CD4-positive, alpha-beta T cell treated with Interleukin-6 at 100 ng/mL for 8 hours (primary cell): ENCODE measurements around the gene ZNF423.
"Not testable (repeated sequence)": the region's sequence is repeated elsewhere in the genome, so short reads cannot be mapped to it uniquely, and the experiment has no call there.

Source experiments
- DNase-seq: peaks from one replicate; pipeline ENCODE4 v3.0.0-alpha.2; 2020; ENCODE audit warnings: mixed read lengths, low spot score

Gene ZNF423

DNA sequence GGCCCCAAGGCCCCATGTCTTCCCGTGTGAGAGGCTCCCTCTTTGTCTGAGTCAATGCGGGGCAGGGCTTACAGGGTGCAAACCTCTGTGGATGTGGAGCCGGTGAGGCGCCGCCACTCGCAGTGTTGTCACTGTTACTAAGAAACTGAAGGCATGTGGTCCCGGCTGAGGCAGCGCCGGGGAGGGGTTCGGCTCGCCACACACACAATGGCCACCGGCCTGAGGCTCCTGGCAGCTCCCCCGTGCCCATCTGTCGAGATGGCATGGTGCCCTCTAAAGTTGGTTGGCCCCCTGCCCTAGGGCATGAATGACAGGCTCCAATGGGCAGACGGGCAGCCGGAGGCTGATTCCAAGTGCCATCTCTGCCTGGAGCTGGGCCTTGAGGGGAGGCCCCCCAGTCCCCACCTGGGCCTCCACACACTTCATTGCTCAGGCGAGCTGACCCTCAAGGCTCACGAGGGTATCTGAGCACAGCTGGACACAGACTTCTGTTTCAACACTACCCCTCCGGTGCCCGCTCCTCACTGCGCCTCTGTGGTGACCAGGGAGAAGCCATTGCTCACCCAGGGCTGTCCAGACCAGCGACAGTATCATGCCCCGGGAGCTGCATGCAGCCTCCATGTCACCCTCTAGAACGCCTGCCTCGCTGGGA lies 345.1 kb downstream of the ZNF423 start:
- DNase-seq = no peak

GRCh38 chr16:49510141-49510540 lies 345.8 kb downstream of the ZNF423 start:
- no peak for DNase-seq

- not testable (repeated sequence) for DNase-seq
Observed at GRCh38 chr16:49506058-49507013, 349.6 kb downstream of the ZNF423 start.

- DNase-seq = no peak
Observed at GRCh38 chr16:49505556-49505955, 350.4 kb downstream of the ZNF423 start.

DNA sequence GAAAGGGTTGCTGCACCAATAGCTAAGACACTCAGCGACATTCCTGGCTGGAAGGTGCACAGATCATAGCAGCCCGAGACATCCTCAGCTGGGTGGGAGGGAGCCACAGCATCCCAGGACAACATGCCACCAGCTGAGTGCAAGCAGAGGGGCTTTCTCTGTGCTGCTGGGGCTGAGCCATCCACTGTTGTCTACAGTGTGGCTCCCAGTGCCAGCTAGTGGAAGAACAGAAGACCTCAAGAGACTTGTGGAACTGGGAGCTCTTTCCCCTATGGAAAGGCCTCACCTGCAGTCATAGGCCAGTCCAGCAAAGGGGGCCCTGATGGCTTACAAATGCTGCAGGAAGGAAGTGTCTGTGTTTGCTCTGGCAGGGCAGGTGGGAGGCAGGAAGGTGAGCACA lies 351.3 kb downstream of the ZNF423 start:
- no peak for DNase-seq

GRCh38 chr16:49504023-49504364 lies 351.9 kb downstream of the ZNF423 start:
- DNase-seq = no peak

GRCh38 chr16:49503256-49504022 lies 352.5 kb downstream of the ZNF423 start:
- DNase-seq = no peak

DNA sequence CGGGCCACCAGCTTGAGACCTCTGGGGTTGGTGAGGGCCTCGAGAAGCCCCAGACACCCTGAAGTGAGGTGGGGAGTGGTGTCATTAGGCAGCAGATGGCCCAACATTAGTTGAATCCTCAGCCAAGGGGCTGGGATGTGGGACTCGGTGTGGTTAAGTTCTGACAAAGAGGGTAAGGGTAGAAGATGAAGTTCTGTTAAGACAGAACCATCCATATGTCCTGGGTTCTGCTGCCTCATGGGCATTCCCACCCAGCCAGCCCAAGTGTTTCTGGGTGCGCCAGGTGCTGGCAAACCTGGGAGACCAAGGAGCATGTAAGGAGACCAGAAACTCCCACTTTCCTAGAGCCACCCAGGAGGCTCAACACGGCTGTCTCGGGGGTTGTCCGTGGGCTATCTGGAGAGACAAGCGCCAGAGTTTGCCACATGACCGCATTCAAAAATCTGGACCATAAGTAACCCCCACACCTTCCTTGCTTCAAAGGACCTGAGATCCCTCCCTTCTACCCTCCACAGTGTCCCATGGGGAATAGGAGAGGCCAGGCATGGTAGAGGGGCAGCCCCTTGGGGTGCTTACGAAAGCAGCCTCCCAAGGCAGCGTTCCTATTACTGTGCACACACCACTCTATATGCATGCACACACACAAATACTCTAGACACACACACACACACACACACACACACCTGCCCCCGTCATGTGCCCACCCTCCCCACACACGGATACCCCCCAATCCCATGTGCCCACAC lies 353.6 kb downstream of the ZNF423 start:
- no peak for DNase-seq

GRCh38 chr16:49499869-49500610 lies 355.9 kb downstream of the ZNF423 start:
- no peak for DNase-seq

GRCh38 chr16:49499414-49499785 lies 356.5 kb downstream of the ZNF423 start:
- DNase-seq = no peak

DNA sequence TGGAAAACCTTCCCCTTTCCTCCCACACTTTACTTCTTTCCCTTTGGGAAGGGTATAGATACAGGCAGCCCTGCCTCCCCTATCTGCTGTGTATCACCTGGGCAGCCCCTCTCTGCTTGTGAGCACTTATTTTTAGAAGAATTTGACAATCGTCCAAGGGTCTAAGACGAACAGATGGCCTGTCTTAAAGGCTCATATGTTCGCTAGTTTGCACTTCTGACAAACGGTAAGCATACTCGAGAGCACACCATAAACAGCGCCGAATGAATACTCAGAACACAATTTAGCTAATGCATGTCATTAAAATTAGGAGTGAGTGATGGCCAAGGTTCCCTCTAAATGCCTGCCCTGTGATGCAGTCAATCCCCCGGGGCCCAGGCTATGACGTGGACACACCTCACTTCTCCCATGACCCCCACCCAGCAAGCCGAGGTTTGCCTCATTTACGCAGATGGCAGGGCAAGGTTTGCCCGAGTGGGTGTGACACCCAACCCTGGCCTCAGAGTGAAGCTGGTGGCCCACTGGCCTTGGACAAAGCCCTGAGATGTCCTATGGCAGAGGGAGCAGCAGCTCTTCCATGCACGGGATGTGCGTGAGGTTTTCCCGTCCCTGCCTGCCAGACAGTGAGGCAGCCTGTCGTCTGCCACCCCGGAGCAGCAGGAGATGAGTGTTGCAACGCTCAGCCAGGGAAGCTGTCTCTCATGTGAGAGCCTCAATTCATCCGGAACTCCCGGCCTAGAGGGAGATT lies 357.1 kb downstream of the ZNF423 start:
- DNase-seq = no peak

DNA sequence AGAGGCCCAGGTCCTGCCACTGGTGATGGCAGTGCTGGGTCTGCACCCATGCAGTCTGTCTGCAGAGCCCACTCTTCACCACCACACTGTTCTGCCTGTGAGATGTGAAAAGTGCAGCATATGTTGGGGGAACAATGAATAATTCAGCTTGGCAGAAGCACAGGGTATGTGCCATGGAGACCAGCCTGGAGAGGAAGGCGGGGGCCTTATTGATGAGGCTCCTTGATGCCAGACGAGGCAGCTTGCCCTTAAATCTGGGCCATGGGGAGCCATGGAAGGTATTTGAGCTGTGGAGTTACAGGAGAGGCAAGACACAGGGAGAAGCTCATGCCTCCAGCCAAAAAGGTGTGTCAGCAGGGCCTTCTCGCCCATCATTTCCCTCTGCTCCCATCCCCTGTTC lies 357.6 kb downstream of the ZNF423 start:
- no peak for DNase-seq

DNA sequence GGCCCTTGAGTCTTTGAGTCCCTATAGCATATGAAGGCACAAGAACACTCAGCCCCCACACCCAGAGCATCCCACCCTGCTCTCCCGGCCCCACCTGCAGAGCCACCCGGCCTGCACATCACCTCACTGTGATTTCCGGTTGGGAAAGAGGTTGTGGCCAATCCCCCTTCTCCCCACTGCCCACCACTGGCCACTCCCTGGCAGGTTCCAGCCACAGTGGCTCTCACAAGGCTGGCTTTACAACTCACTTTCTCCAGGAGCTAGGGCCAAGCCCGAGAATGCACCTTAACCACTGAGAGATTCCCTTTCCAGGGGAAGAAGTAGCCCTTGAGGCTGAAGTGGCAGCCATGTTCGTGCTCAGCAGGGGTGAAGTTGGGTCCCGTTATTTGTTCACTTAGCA lies 358.4 kb downstream of the ZNF423 start:
- no peak for DNase-seq

- DNase-seq = no peak
Observed at GRCh38 chr16:49496656-49497055, 359.3 kb downstream of the ZNF423 start.

DNA sequence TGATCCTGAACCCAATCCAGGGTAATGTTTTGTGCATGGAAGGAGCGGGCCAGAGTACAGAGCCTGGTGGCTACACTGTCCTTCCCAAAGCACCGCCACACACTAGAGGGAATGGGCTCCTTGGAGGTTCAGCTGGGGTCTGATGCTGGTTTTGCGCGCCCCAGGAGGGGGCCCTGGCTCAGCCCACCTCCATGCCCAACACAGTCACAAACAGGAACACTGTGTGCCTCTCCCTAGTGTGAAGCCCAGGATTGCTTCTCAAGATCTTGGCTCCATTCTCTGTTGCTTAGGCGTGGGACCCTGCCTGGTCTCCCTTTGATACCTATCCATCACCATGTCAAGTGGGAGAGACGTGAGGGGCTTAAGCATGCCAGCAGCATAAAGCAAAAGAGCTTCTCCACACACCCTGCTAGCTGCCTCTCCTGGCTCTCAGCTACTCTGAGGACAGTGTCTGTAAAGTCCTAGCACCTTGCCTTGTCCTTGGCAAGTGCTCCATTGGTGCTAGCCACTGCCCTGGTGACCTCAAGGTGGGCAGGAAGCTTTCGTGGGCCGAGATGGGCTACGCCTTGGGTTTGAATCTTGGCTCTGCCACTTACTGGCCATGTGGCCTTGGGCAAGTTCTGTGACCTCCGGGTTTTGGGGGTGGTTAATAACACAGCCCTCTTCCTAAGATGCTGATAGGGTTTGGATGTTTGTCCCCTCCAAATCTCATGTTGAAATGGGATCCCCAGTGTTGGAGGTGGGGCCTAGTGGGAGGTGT lies 360.1 kb downstream of the ZNF423 start:
- no peak for DNase-seq

- DNase-seq = no peak
Observed at GRCh38 chr16:49494891-49495566, 360.9 kb downstream of the ZNF423 start.

- DNase-seq = no peak
Observed at GRCh38 chr16:49494474-49494873, 361.4 kb downstream of the ZNF423 start.

DNA sequence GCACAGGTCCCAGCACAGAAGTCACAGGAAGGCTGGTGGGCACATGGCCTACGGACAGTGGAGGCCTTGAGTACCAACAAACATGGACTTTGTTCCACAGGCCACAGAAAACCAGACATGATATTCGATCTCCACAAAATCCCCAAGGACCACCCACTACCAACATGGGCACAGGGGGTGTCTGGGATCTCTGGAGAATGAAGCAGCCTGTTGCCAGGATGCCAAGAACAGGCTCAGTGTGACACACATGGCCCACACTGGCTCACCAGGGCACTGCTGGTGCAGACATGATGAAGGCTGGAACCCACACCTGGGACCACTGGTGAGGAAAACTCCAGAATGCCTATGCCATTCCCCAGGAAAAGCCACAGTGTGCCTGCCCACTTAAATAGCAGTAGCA lies 362.1 kb downstream of the ZNF423 start:
- no peak for DNase-seq

- DNase-seq = no peak
Observed at GRCh38 chr16:49492896-49493626, 362.9 kb downstream of the ZNF423 start.
